Vagina (tissue), 2 donors: Measurements from ENCODE around the gene ZMIZ1.

Experiments used
- POLR2A ChIP-seq, 2 donors: fragments of 450-650 bp; IDR thresholded peaks; one replicate each; pipeline ENCODE4 v1.6.1; 2017; ENCODE audit warnings: antibody characterized with exemption in 2 of 2, mild to moderate bottlenecking in 2 of 2, moderate library complexity in 2 of 2
- POLR2AphosphoS5 ChIP-seq, 2 donors: sonication (generic); formaldehyde crosslinking; IDR thresholded peaks; one replicate each; pipeline ENCODE4 v1.9.0; 2017; ENCODE audit warnings: antibody characterized with exemption in 2 of 2, mild to moderate bottlenecking in 2 of 2, low read depth in 1 of 2; ENCODE audit not compliant: insufficient read depth in 1 of 2
- TF ChIP-seq, protein P1 (sequence below), 3 experiments: fragments of 450-650 bp in 2 of 3; fragments of 200-600 bp in 1 of 3; sonication (generic) in 1 of 3; IDR thresholded peaks; one replicate each; pipeline ENCODE4 v1.5.1; 2017 to 2019; ENCODE audit warnings: antibody characterized with exemption in 3 of 3, mild to moderate bottlenecking in 2 of 3, moderate library complexity in 2 of 3

DNA sequence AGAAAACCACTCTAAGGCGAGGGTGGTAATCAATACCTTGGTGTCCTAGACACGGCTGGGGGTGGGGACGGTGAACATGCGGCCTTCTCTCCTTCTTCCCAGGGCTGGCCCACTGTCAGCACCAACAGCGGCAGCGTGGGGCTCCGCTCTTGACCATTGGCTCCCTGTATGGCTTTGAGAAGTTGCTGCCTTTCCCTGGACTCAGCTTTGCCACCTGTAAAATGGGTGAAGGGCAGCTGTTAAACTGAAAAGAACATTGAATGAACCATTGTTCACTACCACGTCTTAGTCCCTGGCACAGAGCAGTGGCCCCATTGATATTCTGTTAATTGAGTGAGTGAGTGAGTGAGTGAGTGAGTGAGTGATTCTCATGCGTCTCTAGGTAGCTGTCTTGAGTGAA lies 95.3 kb downstream of the ZMIZ1 start:
- TF ChIP-seq, protein P1, sequence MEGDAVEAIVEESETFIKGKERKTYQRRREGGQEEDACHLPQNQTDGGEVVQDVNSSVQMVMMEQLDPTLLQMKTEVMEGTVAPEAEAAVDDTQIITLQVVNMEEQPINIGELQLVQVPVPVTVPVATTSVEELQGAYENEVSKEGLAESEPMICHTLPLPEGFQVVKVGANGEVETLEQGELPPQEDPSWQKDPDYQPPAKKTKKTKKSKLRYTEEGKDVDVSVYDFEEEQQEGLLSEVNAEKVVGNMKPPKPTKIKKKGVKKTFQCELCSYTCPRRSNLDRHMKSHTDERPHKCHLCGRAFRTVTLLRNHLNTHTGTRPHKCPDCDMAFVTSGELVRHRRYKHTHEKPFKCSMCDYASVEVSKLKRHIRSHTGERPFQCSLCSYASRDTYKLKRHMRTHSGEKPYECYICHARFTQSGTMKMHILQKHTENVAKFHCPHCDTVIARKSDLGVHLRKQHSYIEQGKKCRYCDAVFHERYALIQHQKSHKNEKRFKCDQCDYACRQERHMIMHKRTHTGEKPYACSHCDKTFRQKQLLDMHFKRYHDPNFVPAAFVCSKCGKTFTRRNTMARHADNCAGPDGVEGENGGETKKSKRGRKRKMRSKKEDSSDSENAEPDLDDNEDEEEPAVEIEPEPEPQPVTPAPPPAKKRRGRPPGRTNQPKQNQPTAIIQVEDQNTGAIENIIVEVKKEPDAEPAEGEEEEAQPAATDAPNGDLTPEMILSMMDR (IDR thresholded peaks at IDR 0.05), result no peak
- no peak for TF ChIP-seq POLR2A (IDR thresholded peaks at IDR 0.05)
- no peak for TF ChIP-seq POLR2AphosphoS5 (IDR thresholded peaks at IDR 0.05; ENCODE audit: insufficient read depth in 1 of 2, low read depth in 1 of 2)
